RPMI7951 (cell line): ENCODE results near the gene LARP4B. TPM values are rescaled to one million over a fixed set of nuclear protein-coding genes. Genes with fewer than 3 reads are reported as not detected.

Experiments used
- DNase-seq: peaks from one replicate; pipeline ENCODE4 v3.0.0-alpha.2; 2012; ENCODE audit warnings: low read depth
- total RNA-seq: library from RNA; depleted of rRNA; stranded (reverse); fragments of >200 nt; shearing (Covaris generic); gene quantifications from 2 replicates; pipeline ENCODE4 v1.2.3, GENCODE V29; 2014

The LARP4B gene
- total RNA-seq, 1 experiment from 2014 or later, result 28.8 TPM

DNA sequence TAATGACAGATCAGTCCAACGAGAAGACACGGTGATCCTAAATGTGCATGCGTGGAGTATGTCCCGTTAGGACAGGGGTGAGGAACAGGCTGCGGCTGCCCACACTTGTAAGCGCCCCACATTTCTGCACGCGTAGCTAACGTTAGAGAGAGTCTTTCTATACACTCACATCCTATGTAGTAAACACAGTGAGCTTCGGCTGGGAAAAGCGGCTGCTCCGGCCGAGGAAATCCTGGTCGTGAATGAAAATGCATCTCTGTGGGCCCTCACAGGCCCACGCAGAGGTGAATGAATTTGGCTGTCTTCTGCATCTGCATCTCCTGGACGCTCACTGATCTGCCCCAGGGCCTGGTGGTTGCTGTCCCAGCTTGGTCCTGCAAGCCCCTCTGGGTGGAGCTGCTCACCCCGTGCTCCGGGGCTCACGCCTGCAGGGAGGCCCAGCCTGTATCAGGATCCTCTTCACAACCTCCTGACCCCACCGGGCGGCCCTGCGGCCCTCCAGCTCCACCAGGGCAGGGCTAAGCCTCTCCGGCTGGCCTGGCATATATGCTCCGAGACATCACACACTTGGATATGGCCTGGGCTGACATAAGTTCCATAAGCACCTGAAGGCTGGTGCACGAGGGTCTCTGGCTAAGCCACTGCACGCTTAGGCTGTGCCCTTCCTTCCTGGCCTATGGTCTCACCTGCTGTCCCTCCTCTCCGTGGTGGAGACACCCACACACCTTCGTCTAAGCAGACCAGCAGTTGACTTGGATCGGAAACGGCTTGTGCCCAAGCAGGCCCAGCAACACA is 124.1 kb downstream of the LARP4B start:
- DNase-seq, result no peak

- no peak for DNase-seq
Measured at GRCh38 chr10:806451-807162, 124.9 kb downstream of the LARP4B start.

DNA sequence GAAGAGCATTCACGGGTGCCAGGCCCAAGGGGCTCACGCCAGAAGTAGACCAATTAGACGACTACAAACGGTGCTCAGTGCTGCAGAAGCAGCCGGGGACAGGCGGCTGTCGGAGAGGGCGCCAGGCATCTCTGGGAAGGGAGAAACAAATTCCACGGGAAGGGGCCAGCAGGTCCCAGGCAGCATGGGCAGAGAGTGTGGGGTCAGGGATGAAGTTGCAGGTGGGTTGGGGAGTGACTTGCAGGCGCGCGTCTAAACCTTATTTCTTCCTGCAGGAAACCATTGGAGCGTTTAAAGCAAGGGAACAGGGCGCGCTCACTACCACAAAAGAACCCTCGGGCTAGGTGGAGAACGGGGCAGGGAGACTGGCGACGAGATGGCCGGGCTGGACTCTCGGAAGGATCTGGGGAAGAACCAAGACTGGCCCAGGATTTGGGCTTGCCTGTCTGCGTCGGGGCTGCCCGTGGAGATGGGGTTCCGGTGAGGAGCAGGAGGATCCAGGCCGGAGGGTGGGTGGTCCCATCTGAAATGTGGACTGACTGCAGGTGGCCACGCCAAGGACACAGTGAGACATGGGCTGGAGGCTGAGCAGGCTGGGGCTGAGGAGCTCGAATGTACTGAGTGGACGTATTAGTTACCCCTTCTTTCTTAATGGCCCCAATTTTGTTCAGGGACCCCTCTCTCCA is 125.7 kb downstream of the LARP4B start:
- no peak for DNase-seq

DNA sequence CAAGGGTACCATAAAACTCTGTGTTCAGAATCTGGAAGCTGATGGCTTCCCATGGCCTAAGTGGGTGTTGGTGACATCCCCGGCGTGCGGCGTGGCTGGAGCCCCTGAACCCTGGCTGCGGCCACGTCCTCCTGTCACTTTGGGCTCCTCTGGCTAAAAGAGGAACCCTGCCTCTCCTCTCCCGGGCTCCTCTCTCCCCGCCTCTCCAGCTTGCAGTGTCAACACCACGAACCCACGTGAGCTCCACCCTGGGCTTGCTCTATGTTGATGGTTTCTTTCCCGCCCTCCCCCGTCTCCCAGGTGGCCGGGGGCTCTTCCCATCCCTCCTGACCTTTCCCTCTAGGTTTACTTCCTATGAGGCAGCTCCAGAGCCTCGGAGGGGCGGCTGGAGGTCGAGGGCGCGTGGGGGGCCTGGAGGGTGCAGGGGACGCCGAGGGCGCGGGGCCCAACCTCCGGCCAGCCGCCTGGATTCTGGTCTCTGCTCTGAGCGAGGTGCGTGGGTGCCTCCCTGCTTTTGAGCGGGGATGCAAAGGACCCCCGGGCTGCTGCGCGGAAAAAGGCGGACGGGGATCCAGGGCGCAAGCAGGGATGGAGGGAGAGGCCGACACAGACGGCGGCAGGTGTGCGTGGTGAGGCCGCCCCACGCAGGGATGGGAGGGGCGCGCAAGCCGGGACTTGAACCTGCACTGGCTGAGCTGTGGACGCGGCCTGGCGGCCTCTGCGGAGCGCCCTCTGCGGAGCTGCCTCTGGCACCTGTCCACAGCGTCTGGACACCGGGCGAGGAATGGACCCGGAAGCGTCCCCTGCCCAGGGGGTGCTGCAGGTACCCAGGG is 126.5 kb downstream of the LARP4B start:
- no peak for DNase-seq

DNA sequence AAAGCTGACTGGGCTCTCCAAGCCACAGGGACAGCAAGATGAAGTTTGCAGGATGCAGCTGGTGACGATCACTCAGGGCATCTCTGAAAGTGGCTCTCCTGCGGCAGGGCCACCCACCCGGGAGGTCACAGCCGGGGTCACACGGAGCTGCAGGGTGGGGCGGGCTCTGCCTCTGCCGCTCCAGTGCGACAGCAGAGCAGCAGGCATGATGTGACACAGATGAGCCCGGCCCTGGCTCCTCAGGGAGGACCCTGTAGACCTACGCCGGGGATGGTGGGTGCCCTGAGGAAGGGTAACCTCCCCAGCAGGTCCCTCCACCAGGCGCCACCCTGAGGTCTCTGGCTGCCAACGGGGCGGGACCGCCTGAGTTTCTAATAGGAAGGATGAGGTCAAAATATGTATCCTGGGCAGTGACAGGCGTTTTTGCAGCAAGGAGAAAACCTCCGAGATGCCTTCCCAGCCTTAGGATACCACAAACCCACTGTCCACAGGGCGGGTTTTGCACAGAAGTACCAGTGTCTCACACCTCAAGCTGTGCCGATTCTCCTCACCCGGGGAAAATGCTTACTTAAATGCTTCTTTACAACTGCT is 127.2 kb downstream of the LARP4B start:
- no peak for DNase-seq

DNA sequence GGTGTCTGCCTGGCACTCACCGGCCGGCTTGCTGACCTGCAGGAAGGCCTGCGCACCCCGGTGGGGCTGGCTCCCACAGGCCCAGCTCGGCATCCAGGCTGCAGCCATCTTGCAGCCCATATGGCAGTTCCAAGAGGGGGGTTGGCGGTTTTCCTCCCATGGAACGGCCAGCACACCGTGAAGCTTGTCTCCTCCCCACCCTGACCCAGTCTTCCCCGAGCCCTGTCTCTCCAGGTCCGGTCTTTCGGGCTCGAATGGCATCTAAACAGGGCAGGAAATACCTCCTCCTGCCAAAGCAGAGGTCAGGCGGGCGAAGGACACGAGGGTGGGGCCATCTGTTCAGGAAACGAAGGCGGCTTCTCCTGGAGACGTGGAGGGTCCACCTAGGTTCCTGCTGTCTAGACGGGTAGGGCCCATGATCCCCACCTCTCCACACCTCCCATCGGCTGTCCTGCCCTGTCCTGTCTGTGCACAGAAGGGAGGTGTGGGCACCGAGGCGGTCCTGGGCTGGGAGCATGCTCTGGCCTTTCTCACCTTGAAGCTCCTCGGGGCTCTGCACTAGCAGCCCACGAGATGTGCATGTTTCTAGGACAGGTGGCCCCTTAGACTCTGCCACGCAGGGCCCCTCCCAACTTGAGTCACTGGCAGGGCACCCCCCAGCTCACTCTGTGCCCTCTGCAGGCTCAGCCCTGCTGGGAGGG is 128.3 kb downstream of the LARP4B start:
- no peak for DNase-seq

- peak; percentile 40 for DNase-seq
Measured at GRCh38 chr10:802506-802905, 129.0 kb downstream of the LARP4B start.

DNA sequence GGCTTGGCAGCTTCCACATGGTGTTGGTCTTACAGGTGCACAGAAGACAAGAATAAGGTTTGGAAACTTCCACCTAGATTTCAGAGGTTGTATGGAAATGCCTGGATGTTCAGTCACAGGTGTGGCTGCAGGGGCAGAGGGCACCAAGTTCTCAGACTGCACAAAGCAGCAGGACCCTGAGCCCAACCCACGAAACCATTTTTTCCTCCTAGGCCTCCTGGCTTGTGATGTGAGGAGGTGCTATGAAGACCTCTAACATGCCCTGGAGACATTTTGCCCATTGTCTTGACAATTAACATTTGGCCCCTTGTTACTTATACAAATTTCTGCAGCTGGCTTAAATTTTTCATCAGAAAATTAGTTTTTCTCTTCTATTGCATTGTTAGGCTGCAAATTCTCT is 134.3 kb downstream of the LARP4B start:
- no peak for DNase-seq

DNA sequence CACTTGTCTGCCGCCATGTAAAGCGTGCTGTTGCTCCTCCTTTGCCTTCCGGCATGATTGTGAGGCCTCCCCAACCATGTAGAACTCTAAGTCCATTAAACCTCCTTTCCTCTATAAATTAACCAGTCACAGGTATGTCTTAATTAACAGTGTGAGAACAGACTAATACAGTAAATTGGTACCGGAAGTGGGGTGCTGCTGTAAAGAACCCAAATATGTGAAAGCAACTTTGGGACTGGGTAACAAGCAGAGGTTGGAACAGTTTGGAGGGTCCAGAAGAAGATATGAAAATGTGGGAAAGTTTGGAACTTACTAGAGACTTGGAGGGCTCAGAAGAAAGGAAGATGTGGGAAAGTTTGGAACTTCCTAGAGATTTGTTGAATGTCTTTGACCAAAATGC is 135.3 kb downstream of the LARP4B start:
- DNase-seq, result no peak

DNA sequence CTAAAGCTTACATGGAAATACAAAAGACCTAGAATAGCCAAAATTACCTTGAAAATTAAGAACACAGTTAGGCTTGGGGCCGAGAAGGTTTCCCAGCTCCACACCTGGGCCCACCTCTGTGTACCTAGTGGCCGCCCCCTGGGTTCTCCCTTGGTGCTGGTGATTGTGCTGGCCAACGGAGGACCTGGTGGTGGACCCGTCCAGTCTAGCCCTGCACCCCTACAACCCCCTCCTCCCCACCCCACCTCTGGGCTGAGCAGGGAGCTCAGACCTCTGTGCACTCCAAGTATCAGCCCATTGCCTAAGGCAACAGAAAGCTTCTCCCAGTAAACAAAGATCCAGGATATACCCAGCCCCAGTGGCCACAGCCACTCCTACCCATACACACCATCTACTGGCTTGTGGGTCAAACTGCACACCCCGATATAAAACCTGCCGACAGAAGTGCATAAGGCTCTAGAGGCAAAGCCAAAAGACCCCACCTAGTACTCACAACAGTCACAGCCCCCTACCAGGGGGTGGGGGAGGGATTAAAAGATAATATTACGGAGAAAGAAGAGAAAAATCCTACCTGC is 137.0 kb downstream of the LARP4B start:
- DNase-seq, result peak; percentile 29

DNA sequence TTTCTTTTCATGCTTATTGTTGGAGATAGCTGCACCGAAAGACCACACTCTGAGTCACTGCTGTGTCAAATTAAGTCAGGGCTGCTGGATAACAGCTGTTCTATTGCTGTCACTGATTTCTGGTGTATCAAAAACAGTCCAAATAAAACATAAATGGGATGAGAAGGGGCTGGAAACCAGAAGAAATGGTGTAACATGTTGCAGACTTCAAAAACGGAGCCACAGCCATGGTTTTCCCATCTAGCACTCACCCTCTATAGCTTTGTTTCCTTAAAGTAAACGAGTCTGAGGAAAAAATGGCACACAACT is 138.8 kb downstream of the LARP4B start:
- peak; percentile 47 for DNase-seq

DNA sequence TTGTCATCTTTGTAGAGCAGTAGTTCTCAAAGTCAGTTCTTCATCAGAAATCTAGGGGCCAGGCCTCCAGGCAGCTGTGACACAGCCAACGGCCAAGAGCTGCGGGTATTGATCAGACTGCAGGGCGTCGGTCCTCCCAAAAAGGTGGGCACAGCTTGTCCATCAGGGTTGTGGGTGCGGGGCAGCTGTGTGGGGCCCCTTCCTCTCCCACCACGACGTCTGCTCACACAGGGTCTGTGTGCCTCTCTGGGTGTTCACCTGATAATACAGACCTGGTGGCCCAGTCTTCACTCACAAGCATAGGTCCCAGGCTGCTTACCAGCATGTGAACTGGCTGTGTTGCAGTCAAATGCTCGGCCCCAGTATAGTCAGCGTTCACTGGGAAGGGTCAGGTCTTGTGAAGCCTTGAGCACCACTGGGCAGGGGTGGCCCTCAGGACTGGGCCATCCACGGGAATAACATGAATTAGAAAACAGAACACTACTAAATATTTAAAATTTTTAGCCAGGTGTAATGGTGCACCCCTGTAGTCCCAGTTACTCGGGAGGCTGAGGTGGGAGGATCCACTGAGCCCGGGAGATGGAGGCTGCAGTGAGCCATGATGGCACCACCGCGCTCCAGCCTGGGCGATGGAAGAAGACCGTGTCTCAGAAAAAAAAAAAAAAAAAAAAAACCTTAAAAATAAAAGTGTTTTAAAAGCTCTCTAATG is 139.3 kb downstream of the LARP4B start:
- no peak for DNase-seq

- no peak for DNase-seq
Measured at GRCh38 chr10:791639-792038, 139.9 kb downstream of the LARP4B start.

DNA sequence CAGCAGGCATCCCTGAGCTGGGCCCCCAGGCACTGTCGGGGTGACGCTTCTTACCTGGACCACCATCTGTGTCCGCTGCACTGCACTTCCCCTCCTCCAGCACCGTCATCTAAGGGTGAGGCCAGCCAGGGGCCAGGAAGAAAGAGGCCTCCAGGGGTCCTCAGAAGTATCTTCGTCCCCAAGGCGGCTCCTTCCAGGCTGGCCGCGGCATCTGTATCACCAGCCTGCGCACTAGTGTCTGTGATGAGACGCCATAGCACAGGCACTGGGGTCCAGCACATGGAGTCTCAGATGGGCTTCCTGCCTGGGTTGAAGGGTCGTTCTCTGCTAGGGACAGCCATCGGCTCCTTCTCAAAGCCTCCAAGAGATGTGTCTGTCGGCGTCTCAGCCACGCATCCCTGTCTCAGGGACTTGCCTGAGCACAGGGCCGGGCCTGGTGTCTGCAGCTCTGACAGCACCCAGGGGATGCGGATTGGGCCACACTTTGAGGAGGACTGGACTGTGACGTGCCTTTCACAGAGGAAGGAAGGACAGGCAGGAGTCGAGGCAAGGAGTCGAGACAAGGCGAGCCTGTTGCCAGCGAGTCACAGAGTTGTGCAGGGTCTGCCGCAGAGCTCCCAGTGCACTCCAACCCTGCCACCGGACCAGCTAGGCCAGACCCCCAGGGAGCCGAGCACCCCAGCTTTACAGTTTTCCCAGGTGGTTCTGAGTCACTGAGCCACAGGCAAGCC is 140.5 kb downstream of the LARP4B start:
- DNase-seq, result no peak

- no peak for DNase-seq
Measured at GRCh38 chr10:789831-790701, 141.4 kb downstream of the LARP4B start.

DNA sequence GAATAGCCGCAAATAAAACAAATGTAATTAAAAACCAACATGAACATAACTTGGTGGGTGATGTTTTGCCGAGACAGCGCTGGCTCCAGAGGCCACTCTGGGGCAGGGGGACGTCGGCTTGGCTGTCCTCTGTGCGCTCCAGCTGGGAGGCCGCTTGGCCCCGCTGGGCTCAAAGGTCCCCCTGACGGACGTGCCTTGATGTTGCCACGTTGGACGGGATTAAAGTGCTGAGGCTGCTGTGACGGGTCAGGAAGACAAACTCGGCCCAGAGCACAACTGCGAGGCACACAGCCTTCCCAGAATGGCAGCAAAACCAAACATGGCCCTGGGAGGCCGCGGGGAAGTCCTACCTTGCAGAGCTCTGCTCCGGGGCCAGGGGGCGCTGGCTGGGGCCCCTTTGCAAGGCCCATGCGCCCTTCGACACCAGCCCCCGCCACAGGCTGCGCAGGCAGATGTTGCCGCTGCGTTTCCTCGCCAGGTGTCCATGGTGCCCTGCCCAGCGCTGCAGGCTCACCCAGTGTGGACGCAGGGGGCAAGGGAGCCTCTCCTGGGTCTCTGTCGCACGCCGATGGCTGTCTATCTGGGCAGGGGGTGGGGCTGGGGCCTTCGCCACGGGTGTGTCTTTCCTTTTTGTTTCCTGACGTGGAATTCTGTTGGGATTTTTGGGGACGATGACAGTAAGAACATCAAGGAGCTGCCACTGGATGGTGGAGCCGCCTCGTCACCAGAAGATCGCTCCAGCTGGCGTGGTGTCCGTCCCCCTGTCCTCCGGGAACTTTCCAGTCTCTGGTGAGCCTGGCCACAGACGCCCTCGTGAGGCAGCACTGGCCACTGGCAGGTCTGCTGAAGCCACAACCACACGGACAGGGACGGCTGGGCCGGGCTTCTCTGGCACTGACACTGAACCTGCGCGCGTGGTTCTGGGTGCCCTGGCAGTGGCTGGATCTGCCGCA is 142.4 kb downstream of the LARP4B start:
- peak; percentile 87 for DNase-seq
